Activated T-helper 17 cell treated with anti-CD3 and anti-CD28 coated beads, Interleukin-2, amount 50 U/mL, for 72 hours (primary cell): ENCODE measurements around the gene CERT1. TPM values are rescaled to one million over a fixed set of nuclear protein-coding genes. Genes with fewer than 3 reads are reported as not detected.
A peak's percentile ranks its signal among the peaks of the same experiment; 100 is the strongest.

Source experiments
- ATAC-seq: fragments of 150-1000 bp; cut with Tn5 transposase; replicated peaks from 2 replicates; pipeline ENCODE4 v1.10.0; 2021; ENCODE audit warnings: mild to moderate bottlenecking, moderate library complexity
- H3K27ac Mint-ChIP-seq: one replicate; pipeline ENCODE4 v1.8.0; 2022; ENCODE audit warnings: mixed read lengths
- H3K27me3 Mint-ChIP-seq: one replicate; pipeline ENCODE4 v1.8.0; 2022; ENCODE audit warnings: mixed read lengths
- H3K36me3 Mint-ChIP-seq: one replicate; pipeline ENCODE4 v1.8.0; 2022; ENCODE audit warnings: low read depth, mild to moderate bottlenecking, mixed read lengths
- H3K4me1 Mint-ChIP-seq: one replicate; pipeline ENCODE4 v1.8.0; 2022; ENCODE audit warnings: mixed read lengths
- H3K4me3 Mint-ChIP-seq: one replicate; pipeline ENCODE4 v1.8.0; 2022; ENCODE audit warnings: mild to moderate bottlenecking, mixed read lengths
- H3K9me3 Mint-ChIP-seq: one replicate; pipeline ENCODE4 v1.8.0; 2022; ENCODE audit warnings: mixed read lengths
- total RNA-seq, 2 donors: library from RNA; stranded (reverse); gene quantifications; one replicate each; pipeline ENCODE4 v1.2.3, GENCODE V29; 2022

The CERT1 gene
- total RNA-seq, 2 donors from 2014 or later, result 24.9 to 40.3 TPM

- no peaks in the 10 kb centered on the region for H3K4me1 Mint-ChIP-seq
- H3K36me3 Mint-ChIP-seq, result peaks cover 74% of the 10 kb centered on the region
- ATAC-seq, result no peak
These were observed 136.0 kb downstream of the CERT1 start for GRCh38 chr5:75375414-75375813.

DNA sequence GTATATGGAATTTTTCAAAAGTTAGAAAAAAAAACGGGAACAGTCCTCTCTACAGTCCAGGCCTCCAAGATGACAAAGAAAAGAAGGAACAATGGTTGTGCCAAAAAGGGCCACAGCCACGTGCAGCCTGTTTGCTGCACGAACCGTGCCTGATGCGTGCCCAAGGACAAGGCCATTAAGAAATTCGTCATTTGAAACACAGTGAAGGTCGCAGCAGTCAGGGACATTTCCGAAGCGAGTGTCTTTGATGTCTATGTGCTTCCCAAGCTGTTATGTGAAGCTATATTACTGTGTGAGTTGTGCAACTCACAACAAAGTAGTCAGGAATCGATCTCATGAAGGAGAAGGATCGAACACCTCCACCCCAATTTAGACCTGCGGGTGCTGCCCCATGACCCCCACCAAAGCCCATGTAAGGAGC lies 137.0 kb downstream of the CERT1 start:
- H3K4me3 Mint-ChIP-seq, result no peak overlapping the region
- no peak for ATAC-seq
- no peak overlapping the region for H3K27ac Mint-ChIP-seq
- no peaks in the 10 kb centered on the region for H3K27me3 Mint-ChIP-seq
- no peaks in the 10 kb centered on the region for H3K4me1 Mint-ChIP-seq
- H3K9me3 Mint-ChIP-seq, result no peaks in the 10 kb centered on the region
- H3K36me3 Mint-ChIP-seq, result peaks cover 64% of the 10 kb centered on the region

More at GRCh38 chr5:75375414-75375813, 136.0 kb downstream of the CERT1 start:
- Mint-ChIP-seq H3K9me3 (no peaks in the 10 kb centered on the region), H3K4me3 (no peak overlapping the region), H3K27me3 (no peaks in the 10 kb centered on the region), H3K27ac (no peak overlapping the region)

- Mint-ChIP-seq H3K27ac (no peak overlapping the region), H3K27me3 (no peaks in the 10 kb centered on the region), H3K4me3 (no peak overlapping the region), H3K36me3 (peaks cover 58% of the 10 kb centered on the region), H3K9me3 (no peaks in the 10 kb centered on the region), H3K4me1 (no peaks in the 10 kb centered on the region)
- ATAC-seq, result no peak
These were observed 137.6 kb downstream of the CERT1 start for GRCh38 chr5:75373862-75374261.

- no peaks in the 10 kb centered on the region for H3K9me3 Mint-ChIP-seq
- ATAC-seq, result no peak
- no peaks in the 10 kb centered on the region for H3K27me3 Mint-ChIP-seq
- H3K4me3 Mint-ChIP-seq, result no peak overlapping the region
- peaks cover 7% of the 10 kb centered on the region for H3K4me1 Mint-ChIP-seq
- peaks cover 10% of the 10 kb centered on the region for H3K36me3 Mint-ChIP-seq
- no peak overlapping the region for H3K27ac Mint-ChIP-seq
These were observed 143.0 kb downstream of the CERT1 start for GRCh38 chr5:75368391-75368790.

GRCh38 chr5:75367401-75367800 lies 144.0 kb downstream of the CERT1 start:
- Mint-ChIP-seq H3K27ac (peak overlapping the region; percentile 65), H3K4me3 (peak overlapping the region; percentile 13), H3K9me3 (no peaks in the 10 kb centered on the region), H3K4me1 (peaks cover 7% of the 10 kb centered on the region), H3K36me3 (peaks cover under 1% of the 10 kb centered on the region), H3K27me3 (no peaks in the 10 kb centered on the region)
- peak; percentile 10 for ATAC-seq

DNA sequence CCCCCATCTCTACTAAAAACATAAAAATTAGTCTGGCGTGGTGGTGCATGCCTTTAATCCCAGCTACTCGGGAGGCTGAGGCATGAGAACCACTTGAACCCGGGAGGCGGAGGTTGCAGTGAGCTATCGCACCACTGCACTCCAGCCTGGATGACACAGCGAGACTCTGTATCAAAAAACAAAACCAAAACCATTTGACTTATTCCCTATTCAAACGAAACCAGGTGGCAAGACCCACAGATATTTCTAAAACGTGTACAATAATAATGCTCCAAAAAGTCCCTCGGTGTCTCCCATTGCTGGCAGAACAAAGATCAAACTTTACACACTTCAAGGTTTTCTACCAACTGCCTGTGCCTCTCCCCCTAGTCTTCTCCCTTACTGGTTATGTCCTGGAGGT lies 144.6 kb downstream of the CERT1 start:
- H3K27ac Mint-ChIP-seq, result peak overlapping the region; percentile 65
- peak overlapping the region; percentile 13 for H3K4me3 Mint-ChIP-seq
- peaks cover 7% of the 10 kb centered on the region for H3K36me3 Mint-ChIP-seq
- peaks cover 7% of the 10 kb centered on the region for H3K4me1 Mint-ChIP-seq
- ATAC-seq, result peak; percentile 77
- no peaks in the 10 kb centered on the region for H3K9me3 Mint-ChIP-seq
- no peaks in the 10 kb centered on the region for H3K27me3 Mint-ChIP-seq

GRCh38 chr5:75365740-75366139 lies 145.7 kb downstream of the CERT1 start:
- H3K27ac Mint-ChIP-seq, result peak overlapping the region; percentile 40
- H3K27me3 Mint-ChIP-seq, result no peaks in the 10 kb centered on the region
- H3K4me1 Mint-ChIP-seq, result peaks cover 7% of the 10 kb centered on the region
- ATAC-seq, result no peak
- H3K4me3 Mint-ChIP-seq, result no peak overlapping the region
- H3K36me3 Mint-ChIP-seq, result peaks cover 17% of the 10 kb centered on the region
- no peaks in the 10 kb centered on the region for H3K9me3 Mint-ChIP-seq

- peaks cover 7% of the 10 kb centered on the region for H3K4me1 Mint-ChIP-seq
- no peak overlapping the region for H3K4me3 Mint-ChIP-seq
- H3K36me3 Mint-ChIP-seq, result peaks cover 27% of the 10 kb centered on the region
- H3K27ac Mint-ChIP-seq, result no peak overlapping the region
- ATAC-seq, result no peak
- H3K9me3 Mint-ChIP-seq, result no peaks in the 10 kb centered on the region
- H3K27me3 Mint-ChIP-seq, result no peaks in the 10 kb centered on the region
These were observed 146.7 kb downstream of the CERT1 start for GRCh38 chr5:75364571-75365280.

- Mint-ChIP-seq H3K4me3 (no peak overlapping the region), H3K4me1 (peaks cover 7% of the 10 kb centered on the region), H3K9me3 (no peaks in the 10 kb centered on the region), H3K27ac (no peak overlapping the region), H3K27me3 (no peaks in the 10 kb centered on the region), H3K36me3 (peaks cover 36% of the 10 kb centered on the region)
- no peak for ATAC-seq
These were observed 147.5 kb downstream of the CERT1 start for GRCh38 chr5:75363726-75364495.

DNA sequence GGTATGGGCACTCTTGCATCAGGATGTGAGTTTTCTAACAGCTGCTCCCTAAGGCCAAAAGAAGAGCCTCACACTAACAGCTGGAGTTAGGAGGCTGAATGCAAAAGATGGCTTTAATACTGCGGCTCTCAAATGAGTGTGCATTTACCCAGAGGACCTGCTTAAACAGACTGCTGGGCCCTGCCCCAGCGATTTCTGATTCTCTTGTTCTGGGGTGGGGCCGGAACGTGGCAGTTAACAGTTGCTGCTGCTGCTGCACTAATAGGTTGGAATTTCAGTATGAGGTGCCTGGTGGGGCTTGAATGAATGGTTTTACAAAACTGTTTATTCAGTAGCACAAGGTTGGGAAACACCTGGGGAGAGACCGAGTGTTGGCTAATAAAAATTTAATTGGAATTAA lies 148.3 kb downstream of the CERT1 start:
- Mint-ChIP-seq H3K9me3 (no peaks in the 10 kb centered on the region), H3K4me1 (peaks cover 7% of the 10 kb centered on the region), H3K4me3 (no peak overlapping the region), H3K36me3 (peaks cover 44% of the 10 kb centered on the region), H3K27me3 (no peaks in the 10 kb centered on the region), H3K27ac (no peak overlapping the region)
- no peak for ATAC-seq

DNA sequence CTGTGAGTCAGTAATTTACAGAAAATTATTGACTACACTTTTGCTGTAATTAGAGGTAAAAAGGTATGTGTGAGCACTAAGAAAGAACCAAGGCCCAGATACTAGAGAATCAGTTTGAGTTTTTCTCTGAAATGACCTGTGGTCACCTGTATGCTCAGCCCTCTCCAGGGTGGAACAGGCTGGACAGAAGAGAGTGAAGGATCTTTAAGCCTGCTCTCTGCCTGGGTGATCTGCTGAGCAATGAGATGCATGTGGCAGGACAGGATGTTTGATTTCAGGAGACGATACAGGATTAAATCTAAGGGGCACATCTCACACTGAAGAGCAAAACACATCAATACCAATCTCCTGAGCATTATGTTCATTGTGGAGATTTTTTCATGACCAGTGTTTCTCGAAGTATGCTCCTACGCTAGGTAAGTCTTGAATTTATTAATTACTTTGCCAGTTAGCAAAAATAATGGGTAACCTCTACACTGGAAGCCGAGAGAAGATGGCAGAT lies 148.9 kb downstream of the CERT1 start:
- no peak for ATAC-seq
- H3K4me3 Mint-ChIP-seq, result no peak overlapping the region
- peaks cover 49% of the 10 kb centered on the region for H3K36me3 Mint-ChIP-seq
- no peaks in the 10 kb centered on the region for H3K9me3 Mint-ChIP-seq
- H3K27ac Mint-ChIP-seq, result peak overlapping the region; percentile 18
- peaks cover 9% of the 10 kb centered on the region for H3K4me1 Mint-ChIP-seq
- no peaks in the 10 kb centered on the region for H3K27me3 Mint-ChIP-seq

DNA sequence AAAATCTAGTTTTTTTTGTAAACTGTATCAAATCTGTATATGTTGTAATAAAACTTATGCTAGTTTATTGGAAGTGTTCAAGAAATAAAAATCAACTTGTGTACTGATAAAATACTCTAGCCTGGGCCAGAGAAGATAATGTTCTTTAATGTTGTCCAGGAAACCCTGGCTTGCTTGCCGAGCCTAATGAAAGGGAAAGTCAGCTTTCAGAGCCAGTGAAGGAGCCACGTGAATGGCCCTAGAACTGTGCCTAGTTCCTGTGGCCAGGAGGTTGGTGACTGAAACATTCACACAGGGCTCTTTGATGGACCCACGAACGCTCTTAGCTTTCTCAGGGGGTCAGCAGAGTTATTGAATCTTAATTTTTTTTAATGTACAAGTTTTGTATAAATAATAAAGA lies 150.1 kb downstream of the CERT1 start:
- Mint-ChIP-seq H3K4me1 (peaks cover 5% of the 10 kb centered on the region), H3K27ac (peak overlapping the region; percentile 18)

GRCh38 chr5:75358117-75358516 lies 153.3 kb downstream of the CERT1 start:
- Mint-ChIP-seq H3K27ac (no peak overlapping the region), H3K9me3 (no peaks in the 10 kb centered on the region), H3K4me1 (peaks cover 5% of the 10 kb centered on the region), H3K36me3 (peaks cover 94% of the 10 kb centered on the region), H3K4me3 (no peak overlapping the region), H3K27me3 (no peaks in the 10 kb centered on the region)
- no peak for ATAC-seq

More for the DNA sequence above, 150.1 kb downstream of the CERT1 start:
- Mint-ChIP-seq H3K27me3 (no peaks in the 10 kb centered on the region), H3K4me3 (no peak overlapping the region), H3K9me3 (no peaks in the 10 kb centered on the region), H3K36me3 (peaks cover 62% of the 10 kb centered on the region)
- no peak for ATAC-seq

GRCh38 chr5:75356719-75357118 lies 154.7 kb downstream of the CERT1 start:
- Mint-ChIP-seq H3K27ac (no peak overlapping the region), H3K9me3 (no peaks in the 10 kb centered on the region), H3K4me1 (peaks cover 5% of the 10 kb centered on the region), H3K4me3 (no peak overlapping the region), H3K27me3 (no peaks in the 10 kb centered on the region), H3K36me3 (peaks cover 100% of the 10 kb centered on the region)
- no peak for ATAC-seq

DNA sequence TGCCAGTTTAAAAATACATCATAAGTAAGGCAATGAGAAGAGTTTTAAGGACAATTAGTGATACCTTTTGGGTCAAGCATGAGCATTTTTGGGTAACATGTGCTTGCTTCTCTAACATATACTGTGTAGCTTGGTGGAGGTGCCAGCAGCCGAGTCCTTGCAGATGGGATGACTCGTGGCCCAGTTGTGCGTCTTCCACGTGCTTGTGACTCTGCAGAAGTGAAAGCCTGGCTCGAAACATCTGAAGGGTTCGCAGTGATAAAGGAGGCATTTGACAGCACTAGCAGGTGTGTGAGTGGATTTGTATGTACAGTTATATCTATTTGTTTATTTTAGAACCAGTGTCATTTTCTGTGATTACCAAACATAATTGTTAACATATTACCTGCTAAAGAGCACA lies 156.2 kb downstream of the CERT1 start:
- H3K36me3 Mint-ChIP-seq, result peaks cover 100% of the 10 kb centered on the region
- no peak for ATAC-seq
- no peaks in the 10 kb centered on the region for H3K9me3 Mint-ChIP-seq

More for the DNA sequence above, 156.2 kb downstream of the CERT1 start:
- peaks cover 16% of the 10 kb centered on the region for H3K4me1 Mint-ChIP-seq
- no peak overlapping the region for H3K4me3 Mint-ChIP-seq
- no peak overlapping the region for H3K27ac Mint-ChIP-seq
- H3K27me3 Mint-ChIP-seq, result no peaks in the 10 kb centered on the region
